ENCODE data around the gene FDX2. TPM values are rescaled to one million over a fixed set of nuclear protein-coding genes. Genes with fewer than 3 reads are reported as not detected.
"Not testable (repeated sequence)": the region's sequence is repeated elsewhere in the genome, so short reads cannot be mapped to it uniquely, and the experiment has no call there.

Gene FDX2
- polyA plus RNA-seq, 1 donor from 2014 or later = 82.7 TPM

DNA sequence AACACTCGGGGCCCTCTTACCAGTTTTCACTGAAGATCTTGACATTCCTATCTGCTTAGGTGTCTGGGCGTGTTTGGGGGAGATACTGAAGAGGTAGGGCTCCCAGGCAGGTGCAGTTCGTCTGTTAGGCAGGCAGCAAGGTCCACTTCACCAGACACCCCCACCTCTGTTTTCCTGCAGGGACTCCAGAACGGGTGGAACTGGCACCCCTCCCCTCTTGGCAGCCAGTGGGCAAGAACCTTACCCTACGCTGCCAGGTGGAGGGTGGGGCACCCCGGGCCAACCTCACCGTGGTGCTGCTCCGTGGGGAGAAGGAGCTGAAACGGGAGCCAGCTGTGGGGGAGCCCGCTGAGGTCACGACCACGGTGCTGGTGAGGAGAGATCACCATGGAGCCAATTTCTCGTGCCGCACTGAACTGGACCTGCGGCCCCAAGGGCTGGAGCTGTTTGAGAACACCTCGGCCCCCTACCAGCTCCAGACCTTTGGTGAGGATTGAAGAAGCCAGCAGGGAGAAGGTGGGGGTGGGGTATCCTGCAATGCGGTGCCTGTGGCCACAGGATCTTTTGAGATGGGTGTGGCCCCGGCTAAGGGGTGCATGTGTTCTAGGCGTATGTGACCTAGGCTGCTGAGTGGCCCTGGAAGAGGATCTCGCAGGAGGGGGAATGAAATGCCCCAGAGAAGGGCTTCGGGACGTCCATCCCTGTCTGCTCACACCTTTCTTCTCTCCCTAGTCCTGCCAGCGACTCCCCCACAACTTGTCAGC, 32.3 kb downstream of the FDX2 start:
- Histone ChIP-seq H3K36me3 (ENCODE audit: insufficient read depth, low read length) (no peaks in the 10 kb centered on the region), H4K20me1 (ENCODE audit: insufficient read depth) (no peaks in the 10 kb centered on the region), H3K27me3 (ENCODE audit: insufficient read depth, low read depth, low read length) (peaks cover 33% of the 10 kb centered on the region), H3K4me2 (ENCODE audit: low read length) (no peak overlapping the region), H2AFZ (ENCODE audit: low read depth, low read length) (no peak overlapping the region), H3K79me2 (replicated peaks; ENCODE audit: insufficient read depth, low read length) (no peaks in the 10 kb centered on the region), H3K4me3 (ENCODE audit: low read length) (no peak overlapping the region), H3K9me3 (ENCODE audit: low read length) (no peaks in the 10 kb centered on the region), H3K9me2 (ENCODE audit: insufficient read depth, low read length) (no peaks in the 10 kb centered on the region), H3F3A (ENCODE audit: insufficient read depth, low read length, poor library complexity, severe bottlenecking) (no peaks in the 10 kb centered on the region), H3K9ac (ENCODE audit: low read length) (no peak overlapping the region), H3K27ac (ENCODE audit: low read length) (no peak overlapping the region)
- TF ChIP-seq EP300 (conservative IDR thresholded peaks at IDR 0.05; ENCODE audit: poor library complexity, severe bottlenecking) = no peak
- TF ChIP-seq, protein P1, sequence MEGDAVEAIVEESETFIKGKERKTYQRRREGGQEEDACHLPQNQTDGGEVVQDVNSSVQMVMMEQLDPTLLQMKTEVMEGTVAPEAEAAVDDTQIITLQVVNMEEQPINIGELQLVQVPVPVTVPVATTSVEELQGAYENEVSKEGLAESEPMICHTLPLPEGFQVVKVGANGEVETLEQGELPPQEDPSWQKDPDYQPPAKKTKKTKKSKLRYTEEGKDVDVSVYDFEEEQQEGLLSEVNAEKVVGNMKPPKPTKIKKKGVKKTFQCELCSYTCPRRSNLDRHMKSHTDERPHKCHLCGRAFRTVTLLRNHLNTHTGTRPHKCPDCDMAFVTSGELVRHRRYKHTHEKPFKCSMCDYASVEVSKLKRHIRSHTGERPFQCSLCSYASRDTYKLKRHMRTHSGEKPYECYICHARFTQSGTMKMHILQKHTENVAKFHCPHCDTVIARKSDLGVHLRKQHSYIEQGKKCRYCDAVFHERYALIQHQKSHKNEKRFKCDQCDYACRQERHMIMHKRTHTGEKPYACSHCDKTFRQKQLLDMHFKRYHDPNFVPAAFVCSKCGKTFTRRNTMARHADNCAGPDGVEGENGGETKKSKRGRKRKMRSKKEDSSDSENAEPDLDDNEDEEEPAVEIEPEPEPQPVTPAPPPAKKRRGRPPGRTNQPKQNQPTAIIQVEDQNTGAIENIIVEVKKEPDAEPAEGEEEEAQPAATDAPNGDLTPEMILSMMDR (IDR thresholded peaks at IDR 0.05; ENCODE audit: poor library complexity, severe bottlenecking) = no peak
- TF ChIP-seq POLR2AphosphoS5 (IDR thresholded peaks at IDR 0.05) = no peak
- TF ChIP-seq TAF1 (IDR thresholded peaks at IDR 0.05; ENCODE audit: low read depth) = no peak
- TF ChIP-seq EZH2 (IDR thresholded peaks at IDR 0.05; ENCODE audit: borderline replicate concordance, insufficient read depth, low read length, poor library complexity, severe bottlenecking) = no peak
- TF ChIP-seq SMC3 (conservative IDR thresholded peaks at IDR 0.05; ENCODE audit: poor library complexity) = no peak
- TF ChIP-seq, protein P2, sequence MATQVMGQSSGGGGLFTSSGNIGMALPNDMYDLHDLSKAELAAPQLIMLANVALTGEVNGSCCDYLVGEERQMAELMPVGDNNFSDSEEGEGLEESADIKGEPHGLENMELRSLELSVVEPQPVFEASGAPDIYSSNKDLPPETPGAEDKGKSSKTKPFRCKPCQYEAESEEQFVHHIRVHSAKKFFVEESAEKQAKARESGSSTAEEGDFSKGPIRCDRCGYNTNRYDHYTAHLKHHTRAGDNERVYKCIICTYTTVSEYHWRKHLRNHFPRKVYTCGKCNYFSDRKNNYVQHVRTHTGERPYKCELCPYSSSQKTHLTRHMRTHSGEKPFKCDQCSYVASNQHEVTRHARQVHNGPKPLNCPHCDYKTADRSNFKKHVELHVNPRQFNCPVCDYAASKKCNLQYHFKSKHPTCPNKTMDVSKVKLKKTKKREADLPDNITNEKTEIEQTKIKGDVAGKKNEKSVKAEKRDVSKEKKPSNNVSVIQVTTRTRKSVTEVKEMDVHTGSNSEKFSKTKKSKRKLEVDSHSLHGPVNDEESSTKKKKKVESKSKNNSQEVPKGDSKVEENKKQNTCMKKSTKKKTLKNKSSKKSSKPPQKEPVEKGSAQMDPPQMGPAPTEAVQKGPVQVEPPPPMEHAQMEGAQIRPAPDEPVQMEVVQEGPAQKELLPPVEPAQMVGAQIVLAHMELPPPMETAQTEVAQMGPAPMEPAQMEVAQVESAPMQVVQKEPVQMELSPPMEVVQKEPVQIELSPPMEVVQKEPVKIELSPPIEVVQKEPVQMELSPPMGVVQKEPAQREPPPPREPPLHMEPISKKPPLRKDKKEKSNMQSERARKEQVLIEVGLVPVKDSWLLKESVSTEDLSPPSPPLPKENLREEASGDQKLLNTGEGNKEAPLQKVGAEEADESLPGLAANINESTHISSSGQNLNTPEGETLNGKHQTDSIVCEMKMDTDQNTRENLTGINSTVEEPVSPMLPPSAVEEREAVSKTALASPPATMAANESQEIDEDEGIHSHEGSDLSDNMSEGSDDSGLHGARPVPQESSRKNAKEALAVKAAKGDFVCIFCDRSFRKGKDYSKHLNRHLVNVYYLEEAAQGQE (IDR thresholded peaks at IDR 0.05; ENCODE audit: borderline replicate concordance) = no peak
- TF ChIP-seq MXI1 (conservative IDR thresholded peaks at IDR 0.05; ENCODE audit: poor library complexity, severe bottlenecking) = no peak
- TF ChIP-seq RAD21 (conservative IDR thresholded peaks at IDR 0.05) = no peak

DNA sequence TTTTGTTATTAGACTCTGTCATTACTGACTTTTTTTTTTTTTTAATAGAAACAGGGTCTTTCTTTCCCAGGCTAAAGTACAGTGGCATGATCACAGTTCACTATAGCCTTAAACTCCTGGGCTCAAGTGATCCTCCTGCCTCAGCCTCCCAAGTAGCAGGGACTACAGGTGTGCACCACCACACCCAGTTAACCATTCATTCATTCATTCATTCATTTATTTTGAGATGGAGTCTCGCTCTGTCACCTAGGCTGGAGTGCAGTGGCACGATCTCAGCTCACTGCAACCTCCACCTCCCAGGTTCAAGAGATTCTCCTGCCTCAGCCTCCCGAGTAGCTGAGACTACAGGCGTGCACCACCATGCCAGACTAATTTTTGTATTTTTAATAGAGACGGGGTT, 33.8 kb downstream of the FDX2 start:
- not testable (repeated sequence) for H3K9me3 ChIP-seq (ENCODE audit: low read length); H3K36me3 ChIP-seq (ENCODE audit: insufficient read depth, low read length); H3K9ac ChIP-seq (ENCODE audit: low read length); H3K9me2 ChIP-seq (ENCODE audit: insufficient read depth, low read length); H3K79me2 ChIP-seq (replicated peaks; ENCODE audit: insufficient read depth, low read length); H2AFZ ChIP-seq (ENCODE audit: low read depth, low read length); H3K4me3 ChIP-seq (ENCODE audit: low read length); H3K27ac ChIP-seq (ENCODE audit: low read length); H3K4me2 ChIP-seq (ENCODE audit: low read length); H4K20me1 ChIP-seq (ENCODE audit: insufficient read depth); H3F3A ChIP-seq (ENCODE audit: insufficient read depth, low read length, poor library complexity, severe bottlenecking)
- peaks cover 19% of the 10 kb centered on the region for H3K27me3 ChIP-seq (ENCODE audit: insufficient read depth, low read depth, low read length)

Measured in neural cell (in vitro differentiated cells).